ENCODE results near the gene GLIPR1.
"Not testable (repeated sequence)": the region's sequence is repeated elsewhere in the genome, so short reads cannot be mapped to it uniquely, and the experiment has no call there.

GLIPR1 gene

DNA sequence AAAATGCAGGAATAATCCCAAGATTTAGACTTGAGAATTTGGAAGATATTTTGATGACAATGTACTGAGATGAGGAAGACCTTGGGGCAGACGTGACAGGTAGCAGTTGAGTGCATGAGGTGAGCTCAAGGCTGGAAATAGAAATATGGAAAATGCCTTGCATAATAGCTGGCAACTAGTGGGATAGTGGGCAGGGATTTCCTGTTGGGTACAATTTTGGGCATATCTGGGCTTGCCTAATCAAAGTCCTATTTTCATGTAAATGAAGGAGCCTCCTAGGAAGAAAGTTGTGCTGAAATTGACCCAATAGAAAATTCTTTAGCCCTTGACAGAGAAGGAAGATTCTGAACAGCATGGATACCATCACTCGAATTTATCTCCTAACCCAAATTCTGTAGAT is 6.4 kb upstream of the GLIPR1 start:
- DNase-seq (ENCODE audit: low read depth in 2 of 2) = no peak

DNA sequence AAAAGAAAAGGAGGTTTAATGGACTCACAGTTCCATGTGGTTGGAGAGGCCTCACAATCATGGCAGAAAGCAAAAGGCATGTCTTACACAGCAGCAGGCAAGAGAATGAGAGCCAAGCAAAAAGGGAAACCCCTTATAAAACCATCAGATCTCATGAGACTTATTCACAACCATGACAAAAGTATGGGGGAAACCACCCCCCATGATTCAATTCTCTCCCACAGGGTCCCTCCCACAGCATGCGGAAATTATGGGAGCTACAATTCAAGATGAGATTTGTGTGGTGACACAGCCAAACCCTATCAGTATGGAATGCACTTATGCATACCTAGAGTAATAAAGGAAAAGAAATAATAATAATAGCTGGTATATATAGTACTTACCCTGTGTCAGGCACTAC is 4.5 kb upstream of the GLIPR1 start:
- DNase-seq (ENCODE audit: low read depth in 2 of 2) = no peak

DNA sequence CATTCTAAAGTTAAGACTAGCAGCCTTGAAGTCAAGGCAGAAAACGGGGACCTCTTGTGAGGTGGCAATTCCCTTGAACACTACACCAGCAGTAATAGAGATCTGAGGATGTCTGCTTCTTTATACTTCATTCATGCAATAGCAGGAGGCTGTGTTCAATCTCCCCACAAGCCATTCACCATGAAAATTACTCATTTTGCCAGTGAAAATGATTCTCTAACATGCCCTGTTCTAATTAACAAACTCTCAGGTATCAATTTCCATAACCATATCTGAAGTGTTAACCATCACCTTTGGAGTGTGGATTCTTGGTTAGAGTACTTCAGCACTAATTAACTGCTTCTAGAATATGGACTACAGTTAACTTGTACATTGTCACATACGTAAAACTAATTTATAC is 3.4 kb upstream of the GLIPR1 start:
- no peak for DNase-seq (ENCODE audit: low read depth in 2 of 2)

DNA sequence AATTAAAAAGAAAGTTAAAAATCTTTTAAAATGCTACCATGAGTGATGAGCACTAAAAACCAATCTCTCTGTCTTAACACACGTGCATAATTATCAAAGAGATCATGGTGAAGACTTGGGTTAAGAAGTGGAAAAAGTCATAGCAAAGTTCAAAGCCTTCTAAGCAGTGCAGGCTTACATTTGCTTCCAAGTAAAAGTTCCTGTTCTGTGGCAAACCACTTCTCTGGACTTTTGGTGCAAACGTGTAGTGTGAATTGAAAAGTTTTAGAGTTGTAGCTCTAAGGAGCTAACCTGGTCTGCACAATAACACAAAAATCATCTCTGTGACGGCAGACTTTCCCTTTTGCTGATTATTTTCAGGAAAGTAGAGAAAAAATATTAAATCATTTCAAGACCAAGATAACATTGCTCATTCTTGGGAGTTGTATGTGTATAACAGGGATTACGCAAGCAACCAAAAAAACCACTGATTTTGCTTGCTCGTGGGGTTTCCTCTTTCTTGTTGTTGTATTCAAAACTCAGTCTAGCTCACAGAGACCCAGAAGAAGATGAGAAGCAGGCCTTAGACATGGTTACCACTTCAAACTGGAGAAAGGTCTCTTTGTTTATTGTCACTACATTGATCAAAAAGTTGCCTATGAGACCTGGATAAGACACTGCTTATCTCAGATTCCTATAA is 2.3 kb upstream of the GLIPR1 start:
- DNase-seq (ENCODE audit: low read depth in 2 of 2) = peak; percentile 56 to 59

DNA sequence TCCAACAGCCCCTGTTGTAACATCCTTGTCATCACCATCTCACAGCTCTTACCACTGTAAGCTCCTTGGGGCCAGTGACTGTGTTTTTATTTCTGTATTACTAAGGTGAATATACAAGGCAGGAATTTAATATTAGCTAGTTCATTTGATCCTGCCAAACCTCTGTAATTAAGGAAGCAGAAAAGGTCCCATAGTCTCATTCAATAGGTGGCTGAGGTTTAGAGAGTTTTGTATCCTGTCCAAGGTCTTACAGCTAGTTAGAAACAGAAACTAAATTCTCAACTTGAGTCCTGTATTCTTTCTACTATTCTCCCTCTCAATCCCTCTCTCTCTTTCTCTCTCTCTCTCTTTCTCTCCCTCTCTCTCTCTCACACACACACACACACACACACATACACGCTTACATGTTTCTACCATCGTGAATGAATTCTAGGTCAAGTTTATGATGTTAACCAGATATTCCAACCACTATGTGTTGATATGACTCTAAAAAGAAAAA is 543 bp upstream of the GLIPR1 start:
- peak in 1 of 2 experiments; percentile 47 for DNase-seq (ENCODE audit: low read depth in 2 of 2)

DNA sequence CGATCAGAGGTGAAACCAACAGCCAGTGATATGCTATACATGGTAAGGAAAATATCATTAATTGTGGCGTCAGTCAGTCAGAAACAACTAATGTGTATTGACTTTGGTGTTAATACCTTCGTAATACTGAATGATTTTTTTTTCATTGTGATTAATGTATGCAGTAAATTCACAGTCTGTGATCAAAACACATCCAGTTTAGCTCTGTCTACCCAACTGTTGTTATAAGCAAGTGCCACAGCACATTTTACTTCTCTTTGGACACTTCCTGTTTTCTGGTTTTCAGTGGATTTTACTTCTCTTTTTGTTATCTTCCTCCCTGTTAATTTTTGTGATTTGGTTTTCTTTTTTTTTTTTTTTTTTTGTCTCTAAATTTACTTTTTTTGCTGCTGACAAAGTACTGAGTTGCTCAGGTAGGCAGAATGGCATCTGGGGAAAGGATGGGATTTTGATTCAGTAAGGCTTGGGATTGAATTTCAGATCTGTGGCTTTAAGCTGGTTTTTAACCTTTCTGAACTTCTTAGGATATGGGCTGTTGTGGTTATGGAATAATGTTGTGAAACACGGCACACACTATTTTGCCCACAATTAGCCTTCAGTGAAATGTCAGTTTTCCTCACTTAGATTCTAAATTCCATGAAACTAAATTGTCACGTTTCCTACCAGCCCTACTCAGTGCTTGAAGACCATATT is 604 bp downstream of the GLIPR1 start:
- no peak for DNase-seq (ENCODE audit: low read depth in 2 of 2)

DNA sequence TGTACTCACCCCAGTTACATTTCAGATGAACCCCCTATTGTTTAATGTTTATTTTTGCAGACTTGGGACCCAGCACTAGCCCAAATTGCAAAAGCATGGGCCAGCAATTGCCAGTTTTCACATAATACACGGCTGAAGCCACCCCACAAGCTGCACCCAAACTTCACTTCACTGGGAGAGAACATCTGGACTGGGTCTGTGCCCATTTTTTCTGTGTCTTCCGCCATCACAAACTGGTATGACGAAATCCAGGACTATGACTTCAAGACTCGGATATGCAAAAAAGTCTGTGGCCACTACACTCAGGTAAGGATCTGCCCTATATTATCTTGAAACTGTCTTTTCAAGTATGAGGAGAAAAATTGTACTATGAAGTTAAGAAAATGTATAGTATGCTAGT is 1.2 kb downstream of the GLIPR1 start:
- peak in 1 of 2 experiments; percentile 38 for DNase-seq (ENCODE audit: low read depth in 2 of 2)

DNA sequence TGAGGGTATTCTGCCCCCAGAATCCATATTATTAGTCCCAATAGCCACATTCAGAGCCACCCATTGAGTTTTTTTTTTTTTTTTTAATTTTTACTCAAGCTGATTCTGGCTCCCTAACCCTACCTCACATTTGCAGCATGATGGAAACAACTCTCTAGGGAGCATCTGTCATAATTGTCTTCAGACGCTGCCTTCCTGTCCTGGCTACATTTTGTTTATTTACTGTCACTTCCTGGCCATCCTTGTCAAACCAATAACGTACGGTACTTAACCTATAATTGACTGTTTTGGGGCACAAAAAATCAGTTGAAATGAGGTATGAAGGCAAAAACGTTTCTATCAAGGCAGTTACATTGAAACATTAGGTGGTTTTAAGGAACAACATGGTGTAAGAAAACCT is 2.1 kb downstream of the GLIPR1 start:
- DNase-seq (ENCODE audit: low read depth in 2 of 2) = no peak

DNA sequence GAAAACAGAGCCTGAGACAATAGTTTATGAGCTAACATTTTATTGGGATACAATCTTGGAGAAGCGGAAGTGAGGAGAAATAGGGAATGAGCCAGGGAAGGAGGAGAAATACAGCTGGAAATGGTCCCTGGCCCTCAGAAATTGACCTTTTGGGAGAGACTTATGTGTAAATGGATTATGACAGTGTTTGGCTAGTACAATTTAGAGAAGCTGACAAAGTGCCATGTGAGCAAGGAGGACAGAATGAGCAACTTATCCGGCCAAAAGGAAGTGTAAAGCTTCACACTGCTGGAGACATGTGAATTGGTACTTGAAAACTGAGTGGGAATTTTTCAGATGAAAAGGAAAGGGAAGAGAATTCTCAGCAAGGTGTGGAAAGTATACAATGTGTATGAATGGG is 2.9 kb downstream of the GLIPR1 start:
- DNase-seq (ENCODE audit: low read depth in 2 of 2) = no peak

DNA sequence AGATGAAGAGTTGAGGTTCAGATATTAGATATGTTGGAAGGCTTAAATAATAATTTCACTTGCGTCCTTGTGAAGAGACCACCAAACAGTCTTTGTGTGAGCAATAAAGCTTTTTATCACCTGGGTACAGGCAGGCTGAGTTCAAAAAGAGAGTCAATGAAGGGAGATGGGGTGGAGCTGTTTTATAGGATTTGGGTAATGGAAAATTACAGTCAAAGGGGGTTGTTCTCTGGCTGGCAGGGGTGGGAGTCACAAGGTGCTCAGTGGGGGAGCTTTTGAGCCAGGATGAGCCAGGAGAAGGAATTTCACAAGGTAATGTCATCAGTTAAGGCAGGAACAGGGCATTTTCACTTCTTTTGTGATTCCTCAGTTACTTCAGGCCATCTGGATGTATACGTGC is 3.9 kb downstream of the GLIPR1 start:
- DNase-seq (ENCODE audit: low read depth in 2 of 2) = not testable (repeated sequence)

DNA sequence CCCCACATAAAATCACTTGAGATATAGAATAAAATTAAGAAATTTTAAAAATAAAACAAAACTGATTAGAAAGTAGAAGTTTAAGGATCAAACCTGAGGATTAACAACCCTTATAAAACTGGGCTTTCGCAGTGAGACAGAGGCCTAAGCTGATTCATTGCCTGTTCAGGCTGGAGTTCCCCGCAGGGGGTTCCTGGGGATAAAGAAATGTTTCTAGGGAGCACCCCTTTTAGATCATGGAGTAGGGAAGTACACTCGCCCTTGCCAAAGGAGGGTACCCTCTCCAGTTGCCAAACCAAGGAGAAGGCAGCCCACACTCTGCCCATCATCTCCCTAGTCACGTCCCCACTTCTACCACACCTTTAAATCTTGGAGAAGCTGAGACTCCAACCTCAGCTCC is 6.8 kb downstream of the GLIPR1 start:
- DNase-seq (ENCODE audit: low read depth in 2 of 2) = no peak

DNA sequence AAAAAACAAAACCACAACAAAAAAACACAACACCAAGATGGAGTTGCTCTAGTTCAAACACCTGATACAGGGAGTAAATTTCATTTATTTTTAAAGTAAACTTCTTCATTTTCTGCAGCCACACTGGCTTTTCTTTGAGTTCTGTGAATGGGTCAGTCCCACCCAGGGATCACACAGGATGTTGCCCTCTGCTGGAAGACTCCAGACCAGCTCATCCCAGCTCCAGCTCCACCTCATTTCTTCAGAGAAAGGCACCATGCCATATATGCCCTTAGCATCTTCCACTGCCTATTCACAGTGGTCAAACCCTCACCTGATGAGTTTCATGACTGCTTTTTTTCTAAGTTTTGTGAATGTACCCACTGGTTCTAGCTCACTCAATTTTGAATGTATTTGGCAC is 8.0 kb downstream of the GLIPR1 start:
- no peak for DNase-seq (ENCODE audit: low read depth in 2 of 2)

DNA sequence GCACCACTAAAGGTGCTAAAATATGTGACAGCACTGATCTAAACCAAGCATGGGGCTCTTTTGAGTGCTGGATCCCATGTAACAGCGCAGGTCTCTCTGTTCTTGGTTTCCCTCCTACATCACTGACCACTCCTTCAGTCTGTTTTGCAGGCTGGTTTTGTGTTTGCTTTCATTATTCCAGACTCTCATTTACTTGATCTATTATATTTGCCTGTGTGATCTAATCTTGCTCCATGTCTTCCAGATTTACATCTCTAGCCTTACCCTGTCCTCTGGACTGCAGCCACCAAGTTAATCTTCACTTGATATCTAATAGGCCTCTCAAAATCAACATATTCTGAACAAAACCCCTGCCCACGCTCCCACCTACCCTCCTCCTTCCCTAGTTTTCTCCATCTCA is 8.6 kb downstream of the GLIPR1 start:
- DNase-seq (ENCODE audit: low read depth in 2 of 2) = no peak

DNA sequence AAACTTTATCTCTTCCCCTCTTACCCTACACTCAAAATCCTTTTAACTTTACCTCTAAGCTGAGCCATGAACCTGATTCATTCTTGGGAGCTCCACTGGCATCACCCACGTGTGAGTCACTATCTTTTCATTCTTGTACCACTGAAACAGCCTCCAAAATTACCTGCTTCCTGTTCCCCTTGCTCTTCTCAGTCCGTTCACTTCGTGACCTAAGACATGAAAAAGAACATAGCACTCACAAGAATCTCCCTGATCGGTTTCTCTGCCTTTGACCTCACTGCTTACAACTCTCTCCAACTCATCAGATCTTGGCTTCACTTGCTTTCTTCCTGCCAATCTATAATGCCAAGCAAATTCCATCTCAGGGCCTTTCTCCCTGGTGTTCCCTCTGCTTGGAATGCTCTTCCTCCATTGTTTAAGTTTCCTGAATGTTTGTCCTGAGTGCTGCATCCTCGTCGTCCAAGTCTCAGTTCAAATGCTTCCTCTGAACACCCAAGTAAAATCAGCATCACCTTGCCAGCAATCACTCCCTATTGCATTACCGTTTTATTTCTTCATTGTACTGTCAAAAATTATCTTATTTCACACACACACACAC is 9.2 kb downstream of the GLIPR1 start:
- DNase-seq (ENCODE audit: low read depth in 2 of 2) = no peak

DNA sequence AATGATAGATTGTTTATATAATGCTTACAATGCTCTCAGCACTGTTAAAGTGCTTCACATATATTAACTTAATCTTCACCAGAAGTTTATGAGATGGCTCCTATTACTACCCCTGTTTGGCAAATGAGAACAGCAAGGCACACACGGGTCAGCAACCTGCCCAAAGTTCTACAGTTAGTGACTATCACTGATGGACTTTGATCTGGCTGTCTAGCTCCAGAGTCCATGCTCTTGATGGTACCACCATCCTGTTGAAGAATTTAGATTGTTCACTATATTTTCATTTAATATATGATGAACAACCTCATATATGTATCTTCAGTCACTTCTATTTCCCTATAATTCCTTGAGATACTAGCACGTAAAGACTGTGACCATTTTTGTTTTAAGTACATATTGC is 10.6 kb downstream of the GLIPR1 start:
- DNase-seq (ENCODE audit: low read depth in 2 of 2) = no peak

DNA sequence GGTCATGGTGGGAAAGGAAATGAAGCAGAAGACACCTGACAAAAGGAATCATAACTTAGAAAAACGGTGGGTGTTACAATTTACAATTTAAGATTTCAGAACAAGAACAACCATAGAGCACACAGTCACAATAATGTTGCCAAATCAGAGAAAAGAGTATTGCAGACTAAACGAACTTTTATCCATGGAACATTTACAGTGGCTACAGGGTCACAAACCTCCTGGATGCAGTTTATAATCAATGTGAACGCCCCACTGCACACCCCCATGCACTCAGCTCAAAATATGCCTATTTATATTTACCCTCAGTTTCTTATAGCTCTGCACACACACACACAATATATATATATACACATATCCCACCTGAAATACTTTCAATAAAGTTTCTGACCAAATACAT is 22.9 kb downstream of the GLIPR1 start:
- DNase-seq (ENCODE audit: low read depth in 2 of 2) = no peak

DNA sequence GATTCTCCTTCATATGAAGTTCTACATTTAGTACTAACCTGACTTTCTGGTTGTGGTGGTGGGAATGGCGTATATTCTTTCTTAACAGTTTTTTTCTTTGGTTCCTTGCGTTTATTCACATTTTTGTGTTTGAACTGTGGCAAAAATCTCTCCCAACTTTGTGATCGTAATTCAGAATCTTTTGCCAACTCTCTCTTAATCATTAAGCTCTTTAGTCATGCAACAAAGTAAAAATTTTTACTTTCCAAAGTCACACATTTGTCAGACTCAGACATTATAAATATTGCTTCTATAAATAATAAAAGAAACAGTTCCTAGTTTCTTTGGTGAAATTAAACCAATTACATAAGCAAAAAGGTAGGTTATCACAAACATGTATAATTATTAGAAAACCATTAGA is 23.3 kb downstream of the GLIPR1 start:
- no peak for DNase-seq (ENCODE audit: low read depth in 2 of 2)

DNA sequence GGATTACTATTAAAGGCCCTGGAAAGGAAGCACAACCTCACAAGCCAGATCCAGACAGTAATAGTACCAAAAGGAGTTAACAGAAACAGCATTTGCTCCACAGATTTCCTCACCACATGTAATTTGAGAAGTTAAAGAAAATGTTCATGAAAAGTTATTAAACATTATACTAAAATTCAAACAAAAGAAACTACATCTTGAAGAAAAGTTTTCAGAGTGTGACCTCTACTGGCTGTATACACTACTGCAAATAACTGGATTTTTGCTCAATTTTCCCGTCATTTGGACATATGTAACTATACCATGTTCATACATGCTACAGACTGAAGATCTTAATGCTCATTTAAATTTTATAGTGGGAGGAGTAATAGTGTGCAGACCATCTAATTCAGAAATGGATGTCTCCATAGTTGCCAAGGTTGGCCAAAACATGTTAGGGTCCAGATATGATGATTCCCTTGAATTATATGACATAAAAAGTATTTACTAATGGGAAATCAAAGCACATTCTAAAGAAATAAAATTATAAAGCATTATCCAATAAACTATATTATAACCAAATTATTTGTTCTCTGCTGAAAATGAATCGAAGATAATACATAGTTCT is 25.3 kb downstream of the GLIPR1 start:
- DNase-seq (ENCODE audit: low read depth in 2 of 2) = peak in 1 of 2 experiments; percentile 26

DNA sequence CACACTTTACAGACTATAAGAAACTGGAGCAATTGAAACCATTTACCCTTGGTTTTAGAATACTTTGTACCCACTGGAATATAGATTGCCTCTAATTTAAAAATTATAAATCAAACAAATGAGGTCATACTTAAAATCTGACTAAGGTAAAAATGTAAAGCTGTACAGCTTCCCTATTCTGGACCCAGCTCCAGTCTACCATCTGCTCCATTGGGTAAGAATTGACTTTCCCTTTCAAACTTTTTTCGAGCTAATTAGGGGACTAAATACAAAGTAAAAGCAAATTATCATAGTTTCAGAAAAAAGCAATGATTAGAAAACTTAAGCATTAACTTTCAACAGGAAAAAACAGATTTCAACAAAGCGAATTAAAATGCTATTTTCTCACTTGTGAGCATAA is 26.5 kb downstream of the GLIPR1 start:
- DNase-seq (ENCODE audit: low read depth in 2 of 2) = no peak

DNA sequence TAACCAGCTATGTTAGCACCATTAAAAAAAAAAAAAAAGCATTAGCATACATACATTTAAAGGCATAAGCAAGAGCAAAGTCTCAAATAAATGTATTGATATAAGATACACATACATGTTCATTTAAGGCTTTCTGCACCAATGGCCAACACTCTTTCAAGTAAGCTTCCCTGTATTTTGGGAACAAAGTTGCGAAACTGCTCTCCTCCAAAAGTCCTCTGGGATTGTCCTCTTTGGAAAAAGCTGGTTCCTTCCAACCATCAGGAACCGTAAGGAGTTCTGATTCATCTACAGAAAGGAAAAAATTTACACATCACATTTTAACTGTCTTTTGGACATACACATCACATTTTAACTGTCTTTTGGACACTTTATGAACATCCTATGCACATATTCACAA is 27.6 kb downstream of the GLIPR1 start:
- no peak for DNase-seq (ENCODE audit: low read depth in 2 of 2)

DNA sequence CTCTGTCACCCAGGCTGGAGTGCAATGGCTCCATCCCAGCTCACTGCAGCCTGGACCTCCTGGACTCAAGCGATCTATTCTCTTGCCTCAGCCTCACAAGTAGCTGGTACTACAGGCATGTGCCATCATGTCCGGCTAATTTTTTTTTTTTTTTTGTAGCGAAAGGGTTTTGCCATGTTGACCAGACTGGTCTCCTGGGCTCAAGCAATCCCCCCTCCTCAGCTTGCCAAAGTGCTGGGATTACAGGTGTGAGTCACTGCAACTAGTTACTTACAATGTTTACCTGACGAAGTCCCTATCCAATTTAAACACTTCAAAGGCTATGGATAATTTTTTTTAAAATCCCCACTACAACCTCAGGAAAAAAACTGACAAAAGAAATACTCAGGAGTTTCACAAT is 29.1 kb downstream of the GLIPR1 start:
- no peak for DNase-seq (ENCODE audit: low read depth in 2 of 2)

DNA sequence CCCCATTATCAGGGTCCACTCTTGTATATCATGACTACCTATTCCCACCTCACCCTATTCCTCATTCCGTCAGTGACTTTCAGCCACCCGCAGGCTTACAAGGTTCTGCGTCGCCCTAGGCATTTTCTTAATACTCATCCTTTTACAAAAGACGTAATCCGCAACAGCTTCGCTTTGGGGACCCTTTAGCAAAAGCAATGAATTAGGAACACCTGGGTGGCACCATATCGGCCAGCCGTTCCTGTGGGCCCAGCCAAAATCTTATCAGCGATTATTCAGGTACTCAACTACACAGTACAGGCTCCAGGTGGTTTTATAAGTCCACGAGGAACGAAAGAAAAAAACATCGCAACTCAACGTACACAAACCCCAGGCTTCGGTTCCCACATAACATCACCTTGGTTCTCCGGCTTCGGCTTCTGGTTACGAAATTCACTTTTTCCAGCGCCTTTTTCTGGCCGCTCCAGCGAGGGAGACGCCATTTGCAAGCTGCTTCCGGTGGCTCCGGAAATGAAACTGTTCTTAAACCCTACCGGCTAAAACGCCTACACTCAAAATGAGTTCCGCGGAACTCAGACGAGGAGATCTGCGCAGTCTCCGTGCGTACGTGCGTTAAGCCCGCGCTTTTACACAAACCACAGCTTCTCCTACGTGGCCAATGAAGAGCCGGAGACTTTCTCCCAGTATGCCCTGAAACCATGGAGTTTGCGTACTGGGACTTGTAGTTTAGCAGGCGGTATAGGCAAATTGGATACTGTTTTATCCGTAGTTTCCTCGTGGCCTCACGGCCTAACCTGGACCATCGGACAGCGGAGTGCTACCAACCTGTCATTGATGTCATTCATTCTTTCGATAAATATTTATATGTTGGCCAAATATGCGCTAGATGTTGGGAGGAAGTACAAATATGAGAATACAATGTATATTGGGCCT is 30.8 kb downstream of the GLIPR1 start, which contains the start of gene KRR1:
KRR1 (minus strand) TSS at position 494 of the 933 bp plus-strand sequence; CDS start at position 482, 12 bp downstream.
- peak; percentile 96 for DNase-seq (ENCODE audit: low read depth in 2 of 2)

Measured in fibroblast of skin of left biceps (primary cell).